ENCODE results near the gene HLA-DMB. TPM values are rescaled to one million over a fixed set of nuclear protein-coding genes. Genes with fewer than 3 reads are reported as not detected.
A peak's percentile ranks its signal among the peaks of the same experiment; 100 is the strongest.

The HLA-DMB gene
- total RNA-seq, 2 experiments from 2014 or later = 3.5 to 3.6 TPM

GRCh38 chr6:32975886-32976285 is 35.1 kb upstream of the HLA-DMB start:
- Mint-ChIP-seq H3K9me3 (no peaks in the 10 kb centered on the region), H3K36me3 (ENCODE audit: low read depth) (peaks cover 99% of the 10 kb centered on the region), H3K27me3 (no peaks in the 10 kb centered on the region), H3K4me1 (ENCODE audit: low read depth) (peaks cover 44% of the 10 kb centered on the region), H3K27ac (peak overlapping the region; percentile 99), H3K4me3 (peak overlapping the region; percentile 95)
- CTCF ChIA-PET = interaction anchor here (1.3 to 17.0 kb wide), 6 partner anchors 9 to 137 kb away, joined by 3 to 246 read pairs (median 12); partner anchors contain the start of gene HLA-DMA
- DNase-seq (no peak), ATAC-seq (no peak)
- POLR2A ChIA-PET = interaction anchor here (0.7 to 30.4 kb wide), 7 partner anchors 2 to 136 kb away, joined by 3 to 852 read pairs (median 156); partner anchors contain the start of genes BRD2, HLA-DMA, HLA-DMB and PSMB8
- intact Hi-C loops (cut with micrococcal nuclease) = no loop called here
- TF ChIP-seq CTCF (IDR thresholded peaks at IDR 0.05) = no peak

GRCh38 chr6:32974541-32975308 is 33.9 kb upstream of the HLA-DMB start:
- ChIA-PET CTCF (interaction anchor here (0.8 to 17.0 kb wide), 9 partner anchors 8 to 136 kb away, joined by 3 to 246 read pairs (median 6); partner anchors contain the start of genes HLA-DMA and TAP2), POLR2A (interaction anchor here (0.7 to 30.4 kb wide), 15 partner anchors 3 to 145 kb away, joined by 3 to 852 read pairs (median 9); partner anchors contain the start of genes BRD2, HLA-DMA, HLA-DMB and PSMB8)
- Mint-ChIP-seq H3K27me3 (no peaks in the 10 kb centered on the region), H3K9me3 (no peaks in the 10 kb centered on the region), H3K4me1 (ENCODE audit: low read depth) (peaks cover 40% of the 10 kb centered on the region), H3K27ac (peak overlapping the region; percentile 99), H3K4me3 (peak overlapping the region; percentile 95), H3K36me3 (ENCODE audit: low read depth) (peaks cover 96% of the 10 kb centered on the region)
- DNase-seq (no peak), ATAC-seq (no peak)
- TF ChIP-seq CTCF (IDR thresholded peaks at IDR 0.05) = no peak
- intact Hi-C loops (cut with micrococcal nuclease) = no loop called here

- Mint-ChIP-seq H3K27ac (peak overlapping the region; percentile 99), H3K4me1 (ENCODE audit: low read depth) (peaks cover 36% of the 10 kb centered on the region), H3K27me3 (no peaks in the 10 kb centered on the region), H3K9me3 (no peaks in the 10 kb centered on the region), H3K4me3 (peak overlapping the region; percentile 95), H3K36me3 (ENCODE audit: low read depth) (peaks cover 93% of the 10 kb centered on the region)
- ChIA-PET POLR2A (interaction anchor here (1.1 to 30.4 kb wide), 16 partner anchors 4 to 303 kb away, joined by 3 to 852 read pairs (median 13); partner anchors contain the start of genes B3GALT4, BRD2, HLA-DMA and HLA-DMB), CTCF (interaction anchor here (0.8 to 17.0 kb wide), 8 partner anchors 11 to 161 kb away, joined by 3 to 246 read pairs (median 5); partner anchors contain the start of genes HLA-DMA and TAP2)
- intact Hi-C loops (cut with micrococcal nuclease) = no loop called here
- DNase-seq = peak; percentile 62
- ATAC-seq = no peak
- no peak for TF ChIP-seq CTCF (IDR thresholded peaks at IDR 0.05)
Observed at GRCh38 chr6:32974016-32974333, 33.1 kb upstream of the HLA-DMB start.

GRCh38 chr6:32973144-32974015 is 32.6 kb upstream of the HLA-DMB start:
- Mint-ChIP-seq H3K9me3 (no peaks in the 10 kb centered on the region), H3K4me3 (peak overlapping the region; percentile 95), H3K36me3 (ENCODE audit: low read depth) (peaks cover 89% of the 10 kb centered on the region), H3K27ac (peak overlapping the region; percentile 99), H3K4me1 (ENCODE audit: low read depth) (peaks cover 31% of the 10 kb centered on the region), H3K27me3 (no peaks in the 10 kb centered on the region)
- DNase-seq (peak; percentile 77), ATAC-seq (no peak)
- CTCF ChIA-PET = interaction anchor here (0.8 to 17.0 kb wide), 12 partner anchors 12 to 160 kb away, joined by 3 to 246 read pairs (median 7); partner anchors contain the start of genes HLA-DMA, PSMB9, TAP1 and TAP2
- POLR2A ChIA-PET = interaction anchor here (1.1 to 30.4 kb wide), 22 partner anchors 4 to 844 kb away, joined by 3 to 852 read pairs (median 8); partner anchors contain the start of genes B3GALT4, BRD2, FKBPL and HLA-DMA
- TF ChIP-seq CTCF (IDR thresholded peaks at IDR 0.05) = no peak
- intact Hi-C loops (cut with micrococcal nuclease) = no loop called here
